IPS DF 6.9 (cell line): ENCODE data around the gene INO80E.
"Not testable (repeated sequence)": the region's sequence is repeated elsewhere in the genome, so short reads cannot be mapped to it uniquely, and the experiment has no call there.

Experiments used
- DNase-seq: peaks from one replicate; pipeline ENCODE4 v3.0.0-alpha.2; 2013; ENCODE audit warnings: low read depth, low spot score
- H3K27ac ChIP-seq: one replicate; pipeline ENCODE4 v1.5.1; 2013; ENCODE audit warnings: low read length, control low read depth
- H3K27me3 ChIP-seq: 2 replicates; pipeline ENCODE4 v1.6.1; 2013; ENCODE audit warnings: mild to moderate bottlenecking, low read length; ENCODE audit not compliant: control insufficient read depth, insufficient read depth
- H3K36me3 ChIP-seq: 2 replicates; pipeline ENCODE4 v1.6.1; 2013; ENCODE audit warnings: low read length; ENCODE audit not compliant: control insufficient read depth, insufficient read depth
- H3K4me1 ChIP-seq: 2 replicates; pipeline ENCODE4 v1.6.1; 2013; ENCODE audit warnings: low read length; ENCODE audit not compliant: control insufficient read depth, insufficient read depth
- H3K4me3 ChIP-seq: 2 replicates; pipeline ENCODE4 v1.5.1; 2013; ENCODE audit warnings: mild to moderate bottlenecking, low read length
- H3K9me3 ChIP-seq: 2 replicates; pipeline ENCODE4 v1.6.1; 2013; ENCODE audit warnings: low read length, inconsistent platforms; ENCODE audit not compliant: control insufficient read depth, insufficient read depth
- WGBS: extraction: QIAGEN DNeasy Blood & Tissue Kit; methylation state at CpG from one replicate; pipeline ENCODE4 v1.1.7; 2013; ENCODE audit warnings: mixed read lengths, missing lambda C conversion rate; ENCODE audit not compliant: insufficient read length, insufficient coverage; 5-methylcytosine and 5-hydroxymethylcytosine counted together

Gene INO80E

GRCh38 chr16:30032083-30032819, 36.2 kb downstream of the INO80E start:
- H3K27me3 ChIP-seq: no peaks in the 10 kb centered on the region
- H3K4me1 ChIP-seq: peaks cover 7% of the 10 kb centered on the region
- no peak overlapping the region for H3K4me3 ChIP-seq
- no peaks in the 10 kb centered on the region for H3K9me3 ChIP-seq
- no peak for DNase-seq
- WGBS: no CpG with 5 or more reads among the region's 12 CpGs
- no peaks in the 10 kb centered on the region for H3K36me3 ChIP-seq
- no peak overlapping the region for H3K27ac ChIP-seq

- Histone ChIP-seq H3K27me3 (no peaks in the 10 kb centered on the region), H3K4me1 (peaks cover 7% of the 10 kb centered on the region), H3K36me3 (no peaks in the 10 kb centered on the region), H3K9me3 (no peaks in the 10 kb centered on the region), H3K27ac (no peak overlapping the region), H3K4me3 (no peak overlapping the region)
- WGBS: no CpG with 5 or more reads among the region's 7 CpGs
- no peak for DNase-seq
Observed at GRCh38 chr16:30033270-30033669, 37.2 kb downstream of the INO80E start.

- no peak for DNase-seq
- H3K27me3 ChIP-seq: no peaks in the 10 kb centered on the region
- no peaks in the 10 kb centered on the region for H3K36me3 ChIP-seq
- no peak overlapping the region for H3K4me3 ChIP-seq
- no CpG with 5 or more reads among the region's 5 CpGs for WGBS
- H3K27ac ChIP-seq: no peak overlapping the region
- H3K9me3 ChIP-seq: no peaks in the 10 kb centered on the region
- no peaks in the 10 kb centered on the region; the same call in 1 of the 2 replicates for H3K4me1 ChIP-seq
Observed at GRCh38 chr16:30040221-30040620, 44.2 kb downstream of the INO80E start.

GRCh38 chr16:30040690-30041089, 44.6 kb downstream of the INO80E start:
- H3K36me3 ChIP-seq, H3K4me1 ChIP-seq, H3K27me3 ChIP-seq, DNase-seq, H3K9me3 ChIP-seq, H3K27ac ChIP-seq, H3K4me3 ChIP-seq: not testable (repeated sequence)
- no CpG with 5 or more reads among the region's 5 CpGs for WGBS

- DNase-seq: no peak
- no peaks in the 10 kb centered on the region for H3K36me3 ChIP-seq
- H3K4me1 ChIP-seq: no peaks in the 10 kb centered on the region
- H3K27ac ChIP-seq: no peak overlapping the region
- no peaks in the 10 kb centered on the region for H3K9me3 ChIP-seq
- no CpG with 5 or more reads among the region's 5 CpGs for WGBS
- no peak overlapping the region for H3K4me3 ChIP-seq
- H3K27me3 ChIP-seq: no peaks in the 10 kb centered on the region
Observed at GRCh38 chr16:30041841-30042240, 45.8 kb downstream of the INO80E start.

GRCh38 chr16:30046178-30046577, 50.1 kb downstream of the INO80E start:
- DNase-seq: no peak
- Histone ChIP-seq H3K4me3 (no peak overlapping the region), H3K36me3 (no peaks in the 10 kb centered on the region), H3K27me3 (no peaks in the 10 kb centered on the region), H3K9me3 (no peaks in the 10 kb centered on the region), H3K27ac (no peak overlapping the region), H3K4me1 (no peaks in the 10 kb centered on the region)
- no CpG with 5 or more reads among the region's 8 CpGs for WGBS

- H3K27me3 ChIP-seq: no peaks in the 10 kb centered on the region
- H3K4me1 ChIP-seq: no peaks in the 10 kb centered on the region
- H3K27ac ChIP-seq: no peak overlapping the region
- no peaks in the 10 kb centered on the region for H3K9me3 ChIP-seq
- no peak overlapping the region for H3K4me3 ChIP-seq
- no peaks in the 10 kb centered on the region for H3K36me3 ChIP-seq
- no CpG with 5 or more reads among the region's 1 CpG for WGBS
- DNase-seq: no peak
Observed at GRCh38 chr16:30046588-30046987, 50.5 kb downstream of the INO80E start.

- Histone ChIP-seq H3K9me3 (no peaks in the 10 kb centered on the region), H3K36me3 (no peaks in the 10 kb centered on the region), H3K4me1 (no peaks in the 10 kb centered on the region), H3K27ac (no peak overlapping the region), H3K27me3 (no peaks in the 10 kb centered on the region), H3K4me3 (no peak overlapping the region)
- no CpG with 5 or more reads among the region's 8 CpGs for WGBS
- DNase-seq: no peak
Observed at GRCh38 chr16:30049871-30050270, 53.8 kb downstream of the INO80E start.

GRCh38 chr16:30051518-30051917, 55.5 kb downstream of the INO80E start:
- WGBS: no CpG with 5 or more reads among the region's 3 CpGs
- no peak overlapping the region for H3K4me3 ChIP-seq
- no peaks in the 10 kb centered on the region for H3K27me3 ChIP-seq
- no peak overlapping the region for H3K27ac ChIP-seq
- H3K4me1 ChIP-seq: no peaks in the 10 kb centered on the region
- DNase-seq: no peak
- no peaks in the 10 kb centered on the region for H3K9me3 ChIP-seq
- H3K36me3 ChIP-seq: no peaks in the 10 kb centered on the region

GRCh38 chr16:30052671-30053372, 56.8 kb downstream of the INO80E start:
- DNase-seq: no peak
- no peaks in the 10 kb centered on the region for H3K4me1 ChIP-seq
- WGBS: no CpG with 5 or more reads among the region's 58 CpGs
- no peaks in the 10 kb centered on the region for H3K36me3 ChIP-seq
- H3K27me3 ChIP-seq: no peaks in the 10 kb centered on the region
- H3K4me3 ChIP-seq: peak overlapping the region; percentile 69; the same call in 1 of the 2 replicates
- H3K27ac ChIP-seq: no peak overlapping the region
- H3K9me3 ChIP-seq: no peaks in the 10 kb centered on the region
